Caco-2 (cell line): Measurements from ENCODE around the gene MCHR1. TPM values are rescaled to one million over a fixed set of nuclear protein-coding genes. Genes with fewer than 3 reads are reported as not detected.
A peak's percentile ranks its signal among the peaks of the same experiment; 100 is the strongest.

Experiments
- BruUV-seq: library from RNA; stranded (reverse); fragments of 400-500 nt; replicated peaks from 2 replicates; lab custom pipeline; 2021; lab: Mats Ljungman, UMichigan
- CTCF ChIA-PET: fragments of 300-600 bp; sonication (Branson Sonifier 250); formaldehyde crosslinking; loops from one replicate; lab custom pipeline; 2022; ENCODE audit warnings: antibody characterized with exemption; lab: Charles Lee
- POLR2A ChIA-PET: fragments of 300-600 bp; sonication (Branson Sonifier 250); formaldehyde crosslinking; loops from one replicate; lab custom pipeline; 2022; ENCODE audit warnings: antibody characterized with exemption; lab: Charles Lee
- DNase-seq, 2 experiments: peaks; one replicate each; pipeline versions ENCODE4 v3.0.0 to v3.0.0-alpha.2; 2020 to 2022
- H3K27me3 ChIP-seq: replicated peaks from 2 replicates; pipeline ENCODE4 v1.6.0; 2011; ENCODE audit warnings: low read length; ENCODE audit not compliant: control insufficient read depth, insufficient read depth
- H3K36me3 ChIP-seq: 2 replicates; pipeline ENCODE4 v1.5.1; 2011; ENCODE audit warnings: low read length; ENCODE audit not compliant: control insufficient read depth, insufficient read depth
- H3K4me1 ChIP-seq: fragments of 250-450 bp; sonication (Bioruptor Pico); 2 replicates; pipeline ENCODE4 v1.5.1; 2020; ENCODE audit warnings: mild to moderate bottlenecking
- H3K4me3 ChIP-seq: 2 replicates; pipeline ENCODE4 v1.5.1; 2011; ENCODE audit warnings: low read depth, mild to moderate bottlenecking, control low read depth, low read length
- H3K9me3 ChIP-seq: fragments of 250-450 bp; sonication (Bioruptor Pico); 2 replicates; pipeline ENCODE4 v1.5.1; 2020; ENCODE audit warnings: mild to moderate bottlenecking, moderate library complexity
- H3K27ac Mint-ChIP-seq: one replicate; pipeline ENCODE4 v1.8.0; 2022; ENCODE audit warnings: mixed read lengths; ENCODE audit not compliant: unreplicated experiment
- H3K27me3 Mint-ChIP-seq: one replicate; pipeline ENCODE4 v1.8.0; 2022; ENCODE audit warnings: mixed read lengths; ENCODE audit not compliant: insufficient read depth, unreplicated experiment
- H3K36me3 Mint-ChIP-seq: one replicate; pipeline ENCODE4 v1.8.0; 2022; ENCODE audit warnings: mild to moderate bottlenecking, mixed read lengths; ENCODE audit not compliant: insufficient read depth, unreplicated experiment
- H3K4me1 Mint-ChIP-seq: one replicate; pipeline ENCODE4 v1.8.0; 2022; ENCODE audit warnings: low read depth, mixed read lengths; ENCODE audit not compliant: unreplicated experiment
- H3K4me3 Mint-ChIP-seq: one replicate; pipeline ENCODE4 v1.8.0; 2022; ENCODE audit warnings: mild to moderate bottlenecking, moderate library complexity, mixed read lengths; ENCODE audit not compliant: unreplicated experiment
- H3K9me3 Mint-ChIP-seq: one replicate; pipeline ENCODE4 v1.8.0; 2022; ENCODE audit warnings: mixed read lengths; ENCODE audit not compliant: unreplicated experiment
- CTCF ChIP-seq, 2 experiments: fragments of 200-600 bp in 1 of 2; IDR thresholded peaks; 1 replicate in 1 of 2; 2 replicates in 1 of 2; pipeline versions ENCODE4 v1.5.1 to v1.8.0; 2011 to 2022; ENCODE audit warnings: antibody characterized with exemption in 1 of 2, control low read depth in 1 of 2, inconsistent platforms in 1 of 2, low read depth in 1 of 2, low read length in 1 of 2, mild to moderate bottlenecking in 1 of 2, moderate library complexity in 1 of 2; ENCODE audit not compliant: insufficient read depth in 1 of 2, severe bottlenecking in 1 of 2, unreplicated experiment in 1 of 2
- intact Hi-C: fragments of 100-400 bp; cut with micrococcal nuclease; formaldehyde crosslinking; loops from one replicate; pipeline ENCODE4 v1.10.0; 2022; ENCODE audit not compliant: unreplicated experiment
- total RNA-seq: library from RNA; stranded (reverse); gene quantifications from 2 replicates; pipeline ENCODE4 v1.2.3, GENCODE V29; 2022

Gene MCHR1
- total RNA-seq, 1 experiment from 2014 or later, result not detected

GRCh38 chr22:40634119-40634903 lies 45.0 kb upstream of the MCHR1 start:
- H3K4me3 ChIP-seq, result no peak overlapping the region
- Mint-ChIP-seq H3K4me3 (no peak overlapping the region), H3K36me3 (peaks cover 9% of the 10 kb centered on the region), H3K27ac (no peak overlapping the region), H3K27me3 (no peaks in the 10 kb centered on the region), H3K9me3 (no peaks in the 10 kb centered on the region), H3K4me1 (peaks cover 16% of the 10 kb centered on the region)
- ChIA-PET CTCF (interaction anchor here (0.7 kb wide), 1 partner anchor 152 kb away, joined by 4 read pairs; no protein-coding TSS in a partner anchor), POLR2A (interaction anchor here (0.6 to 0.9 kb wide), 4 partner anchors 10 to 117 kb away, joined by 3 to 4 read pairs (median 4); no protein-coding TSS in a partner anchor)
- intact Hi-C loops, result no loop called here
- no peaks in the 10 kb centered on the region for H3K9me3 ChIP-seq
- BruUV-seq, result no TSS peak
- no peaks in the 10 kb centered on the region for H3K27me3 ChIP-seq
- H3K36me3 ChIP-seq, result no peaks in the 10 kb centered on the region; the same call in 1 of the 2 replicates
- TF ChIP-seq CTCF (IDR thresholded peaks at IDR 0.05; ENCODE audit: insufficient read depth in 1 of 2, low read depth in 1 of 2, low read length in 1 of 2, severe bottlenecking in 1 of 2, unreplicated experiment in 1 of 2), result no peak
- peaks cover 10% of the 10 kb centered on the region; the same call in 1 of the 2 replicates for H3K4me1 ChIP-seq
- no peak for DNase-seq

- H3K4me1 ChIP-seq, result peaks cover 10% of the 10 kb centered on the region; the same call in 1 of the 2 replicates
- no peaks in the 10 kb centered on the region for H3K27me3 Mint-ChIP-seq
- peaks cover 9% of the 10 kb centered on the region for H3K36me3 Mint-ChIP-seq
- intact Hi-C loops, result no loop called here
- H3K9me3 ChIP-seq, result no peaks in the 10 kb centered on the region
- no peaks in the 10 kb centered on the region for H3K36me3 ChIP-seq
- TSS peak; percentile 42 for BruUV-seq
- peaks cover 20% of the 10 kb centered on the region for H3K4me1 Mint-ChIP-seq
- peak overlapping the region; percentile 90 for H3K4me3 Mint-ChIP-seq
- no peak for DNase-seq
- no peak for TF ChIP-seq CTCF (IDR thresholded peaks at IDR 0.05; ENCODE audit: insufficient read depth in 1 of 2, low read depth in 1 of 2, low read length in 1 of 2, severe bottlenecking in 1 of 2, unreplicated experiment in 1 of 2)
- no peaks in the 10 kb centered on the region for H3K9me3 Mint-ChIP-seq
- no peaks in the 10 kb centered on the region for H3K27me3 ChIP-seq
- POLR2A ChIA-PET, result interaction anchor here (0.6 kb wide), 1 partner anchor 11 kb away, joined by 3 read pairs; no protein-coding TSS in a partner anchor
- CTCF ChIA-PET, result interaction anchor here (0.7 to 1.6 kb wide), 2 partner anchors 9 to 153 kb away, joined by 4 read pairs; no protein-coding TSS in a partner anchor
- H3K4me3 ChIP-seq, result peak overlapping the region; percentile 95
- no peak overlapping the region for H3K27ac Mint-ChIP-seq
These were observed 44.0 kb upstream of the MCHR1 start for GRCh38 chr22:40635043-40635939.
